HG02852 (cell line): ENCODE results near the gene HS3ST4.
"Not testable (repeated sequence)": the region's sequence is repeated elsewhere in the genome, so short reads cannot be mapped to it uniquely, and the experiment has no call there.

ENCODE experiments used
- ATAC-seq: cut with Tn5 transposase; IDR thresholded peaks from one replicate; pipeline ENCODE4 v1.9.1; 2021; ENCODE audit warnings: mild to moderate bottlenecking, moderate library complexity; ENCODE audit not compliant: unreplicated experiment

The HS3ST4 gene

GRCh38 chr16:25730396-25730795, 38.6 kb downstream of the HS3ST4 start:
- ATAC-seq = no peak

DNA sequence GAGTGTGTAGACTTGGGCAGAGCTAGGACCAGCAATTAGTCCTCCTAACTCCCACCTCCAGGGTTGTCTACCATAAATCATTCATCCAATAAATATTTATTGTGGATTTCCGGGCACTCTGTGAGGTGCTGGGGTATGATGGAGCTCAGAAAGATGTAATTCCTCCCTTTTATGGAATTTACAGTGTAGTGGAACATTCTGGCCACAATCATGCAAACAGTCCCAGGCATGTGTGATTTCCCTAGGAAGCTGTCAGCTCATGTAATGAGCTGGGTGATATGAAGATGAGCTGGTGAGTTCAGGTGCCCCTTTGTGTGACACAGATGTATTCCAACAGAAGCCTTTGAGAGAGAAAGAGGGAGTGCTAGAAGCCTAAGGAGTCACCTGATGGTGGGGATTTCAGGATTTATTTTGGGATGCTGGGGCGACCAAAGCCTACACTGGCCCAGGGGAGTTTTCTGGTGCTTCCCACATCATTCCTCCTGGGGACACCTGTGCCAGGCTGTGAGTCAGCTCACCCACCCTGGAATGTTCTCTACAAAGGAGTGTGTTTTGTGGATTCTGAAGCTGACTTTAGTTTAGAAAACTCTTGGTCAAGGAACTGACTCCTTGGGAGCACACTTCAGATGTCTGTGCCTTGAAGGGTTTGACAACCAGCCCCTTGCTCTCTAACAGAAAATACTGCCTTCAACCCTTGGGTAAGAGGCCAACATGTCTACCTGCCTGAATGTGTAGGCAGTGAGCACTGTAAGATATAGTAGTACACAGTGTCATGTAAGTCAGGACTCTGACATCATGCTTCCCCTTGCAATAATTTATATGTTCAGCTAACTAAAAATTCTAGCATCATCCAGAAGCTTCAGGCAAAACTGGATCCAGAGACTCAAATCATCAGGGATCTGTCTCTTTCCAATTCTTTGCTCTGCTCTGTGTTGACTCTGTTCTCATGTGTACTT, 42.9 kb downstream of the HS3ST4 start:
- no peak for ATAC-seq

- ATAC-seq = no peak
Measured at GRCh38 chr16:25735645-25736044, 43.9 kb downstream of the HS3ST4 start.

GRCh38 chr16:25747160-25747758, 55.5 kb downstream of the HS3ST4 start:
- no peak for ATAC-seq

DNA sequence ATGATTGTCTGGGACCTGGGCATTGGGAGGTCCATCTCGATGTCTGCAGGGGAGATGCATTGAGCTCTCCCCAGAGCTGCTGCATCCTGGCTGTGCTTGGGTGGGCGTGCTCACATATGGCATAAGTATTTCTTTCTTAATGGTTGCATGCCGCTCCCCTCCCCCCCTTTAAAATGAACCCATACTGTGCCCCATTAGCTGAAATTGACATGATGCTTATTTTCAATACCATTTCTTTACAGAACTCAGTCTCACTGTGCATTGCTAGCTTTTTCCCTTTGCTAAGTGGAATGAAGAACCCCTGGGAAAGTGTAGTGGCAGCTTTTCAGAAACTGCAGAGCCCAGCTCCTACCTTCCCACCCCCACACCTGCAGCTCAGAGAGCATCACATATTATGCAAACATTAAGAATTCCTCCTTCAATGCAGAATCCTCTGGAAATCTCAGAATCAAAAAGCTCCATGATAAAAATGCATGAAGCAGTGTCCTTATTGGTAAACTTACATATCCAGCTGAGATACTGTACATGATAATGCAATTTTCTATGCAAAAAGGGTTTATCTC, 56.4 kb downstream of the HS3ST4 start:
- no peak for ATAC-seq

GRCh38 chr16:25750488-25751216, 58.9 kb downstream of the HS3ST4 start:
- ATAC-seq = no peak

- no peak for ATAC-seq
Measured at GRCh38 chr16:25751230-25751835, 59.6 kb downstream of the HS3ST4 start.

DNA sequence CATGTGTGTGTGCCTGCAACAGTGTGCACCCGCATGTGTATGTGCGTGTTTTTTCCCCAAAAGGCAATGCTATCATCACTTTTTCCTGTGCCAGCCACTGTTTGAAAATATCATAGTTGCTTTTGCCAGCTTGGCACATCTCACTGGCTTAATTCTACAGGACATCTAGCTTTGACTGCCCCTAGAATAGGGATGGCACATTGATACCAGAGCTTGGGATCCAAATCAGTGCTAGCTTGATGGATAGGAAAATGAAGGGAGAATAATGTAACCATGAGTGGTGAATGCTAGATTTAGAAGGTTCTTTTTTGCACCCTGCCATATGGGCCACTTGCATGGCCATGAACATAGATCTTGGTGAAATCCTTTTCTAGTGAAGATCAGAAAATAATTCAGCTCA, 72.7 kb downstream of the HS3ST4 start:
- ATAC-seq = no peak

- no peak for ATAC-seq
Measured at GRCh38 chr16:25771216-25771615, 79.5 kb downstream of the HS3ST4 start.

DNA sequence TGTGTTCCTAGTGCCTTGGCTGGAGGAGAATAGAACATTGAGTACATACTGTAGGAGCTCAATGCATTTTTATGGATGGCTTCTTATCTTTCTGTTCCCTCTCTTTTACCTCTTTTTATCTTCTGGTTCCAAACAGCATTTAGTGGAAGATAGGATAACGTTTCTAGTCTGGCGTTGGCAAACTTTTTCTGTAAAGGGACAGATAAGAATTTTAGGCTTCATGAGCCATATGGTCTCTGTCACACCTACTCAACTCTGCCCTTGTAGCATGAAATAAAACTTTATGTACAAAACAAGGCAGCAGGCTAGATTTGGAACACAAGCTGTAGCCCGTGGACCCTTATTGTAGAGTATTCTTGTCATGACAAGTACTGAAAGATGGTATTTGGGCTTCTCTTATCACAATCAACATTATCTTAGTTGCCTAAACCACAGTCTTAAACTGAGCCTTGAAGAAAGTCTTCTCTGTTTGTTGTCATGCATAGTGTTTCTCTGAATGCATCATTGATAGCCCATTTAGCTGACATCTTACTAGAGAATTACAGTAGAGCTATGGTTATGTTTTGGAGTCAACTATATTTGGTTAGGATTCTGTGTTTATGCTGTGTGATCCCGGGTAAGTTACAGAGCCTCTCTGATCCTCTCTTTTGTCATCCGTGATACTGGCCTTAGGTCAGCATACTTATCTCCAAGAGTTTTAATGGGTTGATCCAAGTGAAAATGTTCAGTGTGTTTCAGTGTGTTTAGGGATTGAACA, 80.2 kb downstream of the HS3ST4 start:
- ATAC-seq = no peak

DNA sequence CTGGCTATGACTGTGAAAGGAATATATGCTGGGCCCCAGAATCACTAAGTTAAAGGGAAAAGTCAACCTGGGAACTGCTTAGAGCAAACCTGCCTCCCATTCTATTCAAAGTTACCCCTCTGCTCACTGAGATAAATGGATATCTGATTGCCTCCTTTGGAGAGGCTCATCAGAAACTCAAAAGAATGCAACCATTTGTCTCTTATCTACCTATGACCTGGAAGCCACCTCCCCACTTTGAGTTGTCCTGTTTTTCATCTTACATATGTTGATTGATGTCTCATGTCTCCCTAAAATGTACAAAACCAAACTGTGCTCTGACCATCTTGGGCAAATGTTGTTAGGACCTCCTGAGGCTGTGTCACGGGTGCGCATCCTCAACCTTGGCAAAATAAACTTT, 84.5 kb downstream of the HS3ST4 start:
- ATAC-seq = not testable (repeated sequence)

DNA sequence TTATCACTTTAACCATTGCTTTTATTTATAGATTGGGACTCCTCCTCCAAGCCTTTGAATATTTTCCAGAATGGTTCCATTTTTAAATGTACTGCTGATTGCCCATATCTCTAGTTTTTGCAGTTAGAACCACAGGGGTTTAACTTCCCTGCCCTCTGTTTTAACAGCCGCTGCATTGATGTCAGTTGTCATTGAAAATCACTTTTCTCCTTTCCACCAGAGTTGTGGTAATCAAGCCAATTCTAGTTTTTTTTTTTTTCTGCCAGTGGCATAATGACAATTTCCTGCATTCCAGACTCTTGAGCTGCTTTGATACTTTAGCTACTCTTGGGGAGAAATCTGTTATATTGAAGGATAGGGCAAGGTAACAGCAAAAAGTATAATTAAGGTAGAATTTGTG, 91.5 kb downstream of the HS3ST4 start:
- no peak for ATAC-seq

GRCh38 chr16:25785361-25785760, 93.6 kb downstream of the HS3ST4 start:
- no peak for ATAC-seq

DNA sequence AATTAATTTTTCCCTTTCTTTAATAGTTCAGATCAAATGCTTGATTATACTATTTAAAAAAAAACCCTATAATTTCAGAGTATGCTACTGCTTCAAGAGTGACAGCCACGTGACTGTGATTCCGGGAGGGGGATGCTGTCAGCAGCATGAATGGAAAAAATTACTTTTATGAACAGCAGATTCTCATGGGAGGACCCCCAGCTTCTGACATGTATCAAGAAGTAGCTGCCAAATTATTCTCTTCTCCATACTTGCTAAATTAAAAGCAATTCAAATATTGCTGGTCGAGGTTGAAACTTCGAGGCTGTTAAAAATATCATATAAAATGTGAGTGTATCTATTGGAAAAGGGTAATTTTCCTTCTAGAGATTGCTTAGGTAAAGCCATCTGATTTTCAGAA, 95.0 kb downstream of the HS3ST4 start:
- no peak for ATAC-seq

DNA sequence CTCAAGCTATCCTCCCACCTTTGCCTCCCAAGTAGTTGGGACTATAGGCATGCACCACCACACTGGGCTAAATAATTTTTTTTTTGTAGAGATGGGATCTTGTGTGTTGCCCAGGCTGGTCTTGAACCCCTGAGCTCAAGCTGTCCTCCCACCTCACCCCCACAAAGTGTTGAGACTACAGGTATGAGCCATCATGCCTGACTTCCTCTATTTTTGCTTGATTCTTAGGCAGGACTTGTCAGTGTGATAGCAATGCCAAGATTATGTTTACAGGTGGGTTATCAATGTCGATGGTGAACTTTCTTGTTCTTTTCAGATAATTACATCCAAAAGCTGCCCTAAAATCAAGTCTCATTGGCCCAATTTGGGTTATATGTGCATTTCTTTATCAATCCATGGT, 96.9 kb downstream of the HS3ST4 start:
- no peak for ATAC-seq

- no peak for ATAC-seq
Measured at GRCh38 chr16:25796239-25796638, 104.5 kb downstream of the HS3ST4 start.

DNA sequence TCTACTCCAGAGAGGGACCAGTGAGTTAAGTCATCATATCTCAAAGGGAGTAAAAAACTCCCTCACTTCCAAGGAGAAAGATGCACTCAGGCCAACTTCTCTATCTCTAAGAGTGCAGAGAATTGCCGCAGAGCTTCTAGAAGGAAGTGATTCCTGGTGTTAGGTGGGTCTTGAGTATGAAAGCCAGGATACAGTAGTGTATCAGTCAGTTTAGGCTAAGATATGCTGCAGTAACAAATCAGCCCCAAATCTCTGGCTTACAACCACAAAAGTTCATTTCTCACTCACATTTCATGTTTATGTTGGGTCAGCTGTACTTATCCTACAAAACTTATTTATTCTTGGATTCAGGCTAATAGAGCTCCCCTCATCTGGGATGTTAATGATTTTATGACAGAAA, 106.3 kb downstream of the HS3ST4 start:
- ATAC-seq = no peak

GRCh38 chr16:25799816-25800215, 108.1 kb downstream of the HS3ST4 start:
- no peak for ATAC-seq

GRCh38 chr16:25812215-25812614, 120.5 kb downstream of the HS3ST4 start:
- ATAC-seq = no peak

- ATAC-seq = no peak
Measured at GRCh38 chr16:25817295-25817694, 125.5 kb downstream of the HS3ST4 start.
